PC-9 (cell line): ENCODE results near the gene RIMS4. TPM values are rescaled to one million over a fixed set of nuclear protein-coding genes. Genes with fewer than 3 reads are reported as not detected.
A peak's percentile ranks its signal among the peaks of the same experiment; 100 is the strongest.

Source experiments
- BruUV-seq: library from RNA; stranded (reverse); fragments of 400-500 nt; replicated peaks from 2 replicates; lab custom pipeline; 2021; lab: Mats Ljungman, UMichigan
- CTCF ChIA-PET: fragments of 300-600 bp; sonication (Branson Sonifier 250); formaldehyde crosslinking; loops from one replicate; lab custom pipeline; 2022; ENCODE audit warnings: antibody characterized with exemption; lab: Charles Lee
- POLR2A ChIA-PET: fragments of 300-600 bp; sonication (Branson Sonifier 250); formaldehyde crosslinking; loops from one replicate; lab custom pipeline; 2022; ENCODE audit warnings: antibody characterized with exemption; ENCODE audit not compliant: unreplicated experiment; lab: Charles Lee
- DNase-seq, 2 experiments: peaks; one replicate each; pipeline versions ENCODE4 v3.0.0 to v3.0.0-alpha.2; 2015 to 2022; ENCODE audit warnings: mixed read lengths in 1 of 2
- H2AFZ ChIP-seq: fragments of 200-600 bp; sonication (generic); 2 replicates; pipeline ENCODE4 v1.8.1; 2017; ENCODE audit warnings: antibody characterized with exemption
- H3F3A ChIP-seq: fragments of 200-600 bp; sonication (generic); 2 replicates; pipeline ENCODE4 v1.8.1; 2017; ENCODE audit warnings: antibody characterized with exemption, mild to moderate bottlenecking, low read depth; ENCODE audit not compliant: insufficient read depth
- H3K27ac ChIP-seq: fragments of 200-600 bp; sonication (generic); 2 replicates; pipeline ENCODE4 v1.6.1; 2016; ENCODE audit warnings: mixed run types
- H3K27me3 ChIP-seq: fragments of 200-600 bp; sonication (generic); 2 replicates; pipeline ENCODE4 v1.6.1; 2016; ENCODE audit warnings: low read depth, mixed run types; ENCODE audit not compliant: insufficient read depth
- H3K36me3 ChIP-seq: fragments of 200-600 bp; sonication (generic); 2 replicates; pipeline ENCODE4 v1.6.1; 2016; ENCODE audit warnings: low read depth, mixed run types
- H3K4me1 ChIP-seq: fragments of 200-600 bp; sonication (generic); replicated peaks from 2 replicates; pipeline ENCODE4 v1.6.1; 2016; ENCODE audit warnings: mixed run types; ENCODE audit not compliant: insufficient read depth
- H3K4me2 ChIP-seq: fragments of 200-600 bp; sonication (generic); 2 replicates; pipeline ENCODE4 v1.6.1; 2017; ENCODE audit warnings: mixed run types
- H3K4me3 ChIP-seq: fragments of 200-600 bp; sonication (generic); 2 replicates; pipeline ENCODE4 v1.6.1; 2016; ENCODE audit warnings: mixed run types
- H3K79me2 ChIP-seq: fragments of 200-600 bp; sonication (generic); 2 replicates; pipeline ENCODE4 v1.6.1; 2017; ENCODE audit warnings: low read depth, mixed run types
- H3K9me2 ChIP-seq: fragments of 200-600 bp; sonication (generic); 2 replicates; pipeline ENCODE4 v1.8.1; 2017; ENCODE audit warnings: mild to moderate bottlenecking; ENCODE audit not compliant: insufficient read depth
- H3K9me3 ChIP-seq: fragments of 200-600 bp; sonication (generic); 2 replicates; pipeline ENCODE4 v1.8.1; 2016; ENCODE audit warnings: low read depth; ENCODE audit not compliant: insufficient read depth
- H4K20me1 ChIP-seq: fragments of 200-600 bp; sonication (generic); 2 replicates; pipeline ENCODE4 v1.8.1; 2017; ENCODE audit not compliant: insufficient read depth
- EZH2 ChIP-seq: fragments of 200-600 bp; sonication (generic); IDR thresholded peaks from 2 replicates; pipeline ENCODE4 v1.8.0; 2017; ENCODE audit warnings: antibody characterized with exemption, low read depth
- intact Hi-C: fragments of 100-400 bp; cut with micrococcal nuclease; formaldehyde crosslinking; loops from one replicate; pipeline ENCODE4 v1.10.0; 2022; ENCODE audit not compliant: unreplicated experiment
- total RNA-seq: library from RNA; stranded (reverse); gene quantifications from 2 replicates; pipeline ENCODE4 v1.2.3, GENCODE V29; 2021
- TF ChIP-seq, protein P1 (sequence below): fragments of 200-600 bp; sonication (generic); conservative IDR thresholded peaks from 2 replicates; pipeline ENCODE4 v1.6.1; 2017; ENCODE audit warnings: mixed run types, antibody characterized with exemption, mild to moderate bottlenecking, moderate library complexity

Gene RIMS4
- total RNA-seq, 1 experiment from 2014 or later: 0.13 TPM

DNA sequence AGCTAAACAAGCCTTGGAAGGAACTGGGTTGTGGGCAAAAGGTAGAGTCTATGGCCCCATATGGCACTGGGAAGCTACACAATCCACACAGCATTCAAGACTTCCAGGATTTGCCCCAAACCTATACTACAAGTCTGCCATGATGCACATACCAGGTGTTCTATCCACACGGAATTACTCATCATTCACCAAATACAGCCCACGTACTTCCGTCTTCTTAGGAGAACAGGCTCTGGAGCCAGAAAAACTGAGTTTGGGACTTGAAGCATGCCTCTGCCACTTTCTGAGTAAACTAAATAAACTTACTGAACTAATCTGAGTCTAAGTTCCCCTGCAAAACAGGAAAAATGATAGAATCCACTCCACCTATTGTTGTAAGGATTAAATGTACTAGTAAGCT lies 28.6 kb downstream of the RIMS4 start:
- POLR2A ChIA-PET: no interaction called here

DNA sequence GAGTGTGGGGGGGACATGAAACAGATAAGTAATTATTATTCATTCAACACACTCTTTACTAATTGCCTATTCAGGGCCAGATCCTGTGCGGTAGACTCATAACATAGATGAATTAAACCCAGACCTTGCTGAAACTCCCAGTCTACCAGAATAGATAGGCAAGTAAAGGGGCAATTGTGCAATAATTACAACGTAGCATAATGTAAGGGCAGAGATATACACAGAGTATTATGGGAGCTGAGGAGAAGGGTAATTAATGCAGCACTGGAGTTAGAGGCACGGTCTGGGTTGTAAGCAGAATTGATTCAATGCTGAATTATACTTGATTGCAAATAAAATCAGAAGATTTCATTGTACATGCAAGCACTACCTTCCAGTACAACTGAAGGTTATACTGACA lies 29.2 kb downstream of the RIMS4 start:
- no peaks in the 10 kb centered on the region for H3K79me2 ChIP-seq
- H2AFZ ChIP-seq: no peak overlapping the region
- CTCF ChIA-PET: no interaction called here
- POLR2A ChIA-PET: no interaction called here
- H3K9me2 ChIP-seq: no peaks in the 10 kb centered on the region
- H3K9me3 ChIP-seq: no peaks in the 10 kb centered on the region
- no peak overlapping the region for H3K27ac ChIP-seq
- BruUV-seq: no TSS peak
- no peak for DNase-seq
- no peaks in the 10 kb centered on the region for H3K4me1 ChIP-seq
- H3F3A ChIP-seq: no peaks in the 10 kb centered on the region
- H4K20me1 ChIP-seq: no peaks in the 10 kb centered on the region; the same call in 1 of the 2 replicates
- no peaks in the 10 kb centered on the region for H3K36me3 ChIP-seq
- intact Hi-C loops: no loop called here
- TF ChIP-seq EZH2: no peak
- TF ChIP-seq, protein P1, sequence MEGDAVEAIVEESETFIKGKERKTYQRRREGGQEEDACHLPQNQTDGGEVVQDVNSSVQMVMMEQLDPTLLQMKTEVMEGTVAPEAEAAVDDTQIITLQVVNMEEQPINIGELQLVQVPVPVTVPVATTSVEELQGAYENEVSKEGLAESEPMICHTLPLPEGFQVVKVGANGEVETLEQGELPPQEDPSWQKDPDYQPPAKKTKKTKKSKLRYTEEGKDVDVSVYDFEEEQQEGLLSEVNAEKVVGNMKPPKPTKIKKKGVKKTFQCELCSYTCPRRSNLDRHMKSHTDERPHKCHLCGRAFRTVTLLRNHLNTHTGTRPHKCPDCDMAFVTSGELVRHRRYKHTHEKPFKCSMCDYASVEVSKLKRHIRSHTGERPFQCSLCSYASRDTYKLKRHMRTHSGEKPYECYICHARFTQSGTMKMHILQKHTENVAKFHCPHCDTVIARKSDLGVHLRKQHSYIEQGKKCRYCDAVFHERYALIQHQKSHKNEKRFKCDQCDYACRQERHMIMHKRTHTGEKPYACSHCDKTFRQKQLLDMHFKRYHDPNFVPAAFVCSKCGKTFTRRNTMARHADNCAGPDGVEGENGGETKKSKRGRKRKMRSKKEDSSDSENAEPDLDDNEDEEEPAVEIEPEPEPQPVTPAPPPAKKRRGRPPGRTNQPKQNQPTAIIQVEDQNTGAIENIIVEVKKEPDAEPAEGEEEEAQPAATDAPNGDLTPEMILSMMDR: no peak
- H3K4me3 ChIP-seq: no peak overlapping the region
- H3K4me2 ChIP-seq: no peak overlapping the region
- H3K27me3 ChIP-seq: peaks cover 45% of the 10 kb centered on the region

More for the DNA sequence above, 28.6 kb downstream of the RIMS4 start:
- CTCF ChIA-PET: no interaction called here
- H3K4me2 ChIP-seq: no peak overlapping the region
- H3K27ac ChIP-seq: no peak overlapping the region
- H3K9me3 ChIP-seq: no peaks in the 10 kb centered on the region
- H3K4me1 ChIP-seq: no peaks in the 10 kb centered on the region
- no peaks in the 10 kb centered on the region for H3K79me2 ChIP-seq
- no peaks in the 10 kb centered on the region for H3K9me2 ChIP-seq
- no peak overlapping the region for H2AFZ ChIP-seq
- intact Hi-C loops: no loop called here
- no peaks in the 10 kb centered on the region for H3F3A ChIP-seq
- TF ChIP-seq, protein P1: no peak
- no peak for TF ChIP-seq EZH2
- H3K4me3 ChIP-seq: no peak overlapping the region
- peaks cover 45% of the 10 kb centered on the region for H3K27me3 ChIP-seq
- DNase-seq: no peak
- H3K36me3 ChIP-seq: no peaks in the 10 kb centered on the region
- BruUV-seq: no TSS peak
- H4K20me1 ChIP-seq: no peaks in the 10 kb centered on the region; the same call in 1 of the 2 replicates

DNA sequence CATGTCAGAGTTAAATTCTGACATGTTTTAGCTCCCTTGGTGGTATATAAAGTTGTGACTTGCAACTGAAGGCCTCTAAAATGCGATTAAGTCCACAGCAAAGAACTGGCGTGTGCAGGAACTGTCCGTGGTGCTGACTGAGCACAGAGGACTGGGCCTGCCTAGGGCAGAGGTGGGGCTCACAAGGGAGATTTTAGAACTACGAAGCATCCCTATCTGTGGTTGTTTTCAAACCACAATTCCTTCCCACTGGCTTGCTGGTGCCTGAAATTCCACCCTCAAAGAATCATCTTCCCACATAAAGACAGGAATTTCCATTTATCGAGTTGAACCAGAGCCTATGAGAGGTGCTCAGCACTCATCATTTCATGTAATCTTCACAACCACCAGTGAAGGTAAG lies 30.1 kb downstream of the RIMS4 start:
- BruUV-seq: no TSS peak
- CTCF ChIA-PET: no interaction called here

More for the DNA sequence above, 30.1 kb downstream of the RIMS4 start:
- peak in 1 of 2 experiments; percentile 37 for DNase-seq
- TF ChIP-seq, protein P1: no peak
- no peak for TF ChIP-seq EZH2
- no peaks in the 10 kb centered on the region for H3K4me1 ChIP-seq
- no peaks in the 10 kb centered on the region for H3K79me2 ChIP-seq
- H3K4me2 ChIP-seq: no peak overlapping the region
- H3F3A ChIP-seq: no peaks in the 10 kb centered on the region
- H3K27ac ChIP-seq: no peak overlapping the region
- intact Hi-C loops: no loop called here
- POLR2A ChIA-PET: no interaction called here
- no peaks in the 10 kb centered on the region for H3K9me3 ChIP-seq
- H3K36me3 ChIP-seq: no peaks in the 10 kb centered on the region
- H3K27me3 ChIP-seq: peaks cover 46% of the 10 kb centered on the region
- no peaks in the 10 kb centered on the region; the same call in 1 of the 2 replicates for H4K20me1 ChIP-seq
- no peak overlapping the region for H3K4me3 ChIP-seq
- H3K9me2 ChIP-seq: no peaks in the 10 kb centered on the region
- H2AFZ ChIP-seq: no peak overlapping the region
